Right lung (tissue), 5 donors: ENCODE measurements around the gene C1orf122. TPM values are rescaled to one million over a fixed set of nuclear protein-coding genes. Genes with fewer than 3 reads are reported as not detected.
A peak's percentile ranks its signal among the peaks of the same experiment; 100 is the strongest.

Experiments used
- DNase-seq, 2 donors: peaks; one replicate each; pipeline ENCODE4 v3.0.0-alpha.2; 2013
- polyA plus RNA-seq, 5 donors: library from polyadenylated mRNA; unstranded; fragments of 120-200 nt; gene quantifications; one replicate each; pipeline versions ENCODE4 v1.2.1 to v1.2.3, GENCODE V29; 2013; ENCODE audit warnings: inconsistent platforms in 1 of 5, low replicate concordance in 1 of 5; ENCODE audit not compliant: insufficient read length in 5 of 5, insufficient read depth in 1 of 5

Gene C1orf122
- polyA plus RNA-seq, 5 donors: 15.3 to 52.3 (median 25.1) TPM

DNA sequence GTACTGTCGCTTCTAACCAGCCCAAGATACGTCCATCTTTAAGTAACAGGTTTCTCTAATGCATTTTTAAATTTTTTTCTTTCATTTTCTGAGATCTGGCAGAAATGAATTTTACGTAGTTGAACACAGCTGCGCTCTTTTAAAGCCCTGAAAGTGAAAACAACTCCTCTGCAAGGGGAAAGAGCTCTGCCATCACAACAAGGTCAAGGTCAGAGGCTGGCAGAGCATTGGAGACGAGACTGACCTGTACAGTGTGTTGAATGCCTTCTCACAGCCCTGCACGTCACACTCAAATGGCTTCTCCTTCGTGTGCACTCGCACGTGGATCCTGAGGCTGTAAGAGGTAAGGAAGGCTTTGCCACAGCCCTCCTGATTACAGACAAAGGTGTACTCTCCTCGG is 32.1 kb downstream of the C1orf122 start:
- no peak for DNase-seq

DNA sequence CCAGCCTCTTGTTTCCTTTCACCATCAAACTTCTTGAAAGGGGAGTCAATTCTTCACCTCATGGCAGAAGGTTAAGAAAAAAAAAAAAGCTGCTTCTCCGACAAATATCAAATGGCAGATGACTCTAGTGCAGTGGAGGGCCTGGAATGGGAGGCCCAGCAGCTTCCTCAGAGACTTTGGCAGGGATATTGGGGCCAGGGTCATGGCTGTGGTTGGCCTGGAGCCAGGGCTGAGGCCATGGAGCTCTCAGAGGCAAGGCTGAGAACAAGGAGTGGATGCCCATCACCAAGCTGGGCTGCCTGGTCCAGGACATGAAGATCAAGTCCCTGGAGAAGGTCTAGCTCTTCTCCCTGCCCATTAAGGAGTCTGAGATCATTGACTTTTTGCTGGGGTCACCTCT is 33.1 kb downstream of the C1orf122 start:
- DNase-seq: no peak

DNA sequence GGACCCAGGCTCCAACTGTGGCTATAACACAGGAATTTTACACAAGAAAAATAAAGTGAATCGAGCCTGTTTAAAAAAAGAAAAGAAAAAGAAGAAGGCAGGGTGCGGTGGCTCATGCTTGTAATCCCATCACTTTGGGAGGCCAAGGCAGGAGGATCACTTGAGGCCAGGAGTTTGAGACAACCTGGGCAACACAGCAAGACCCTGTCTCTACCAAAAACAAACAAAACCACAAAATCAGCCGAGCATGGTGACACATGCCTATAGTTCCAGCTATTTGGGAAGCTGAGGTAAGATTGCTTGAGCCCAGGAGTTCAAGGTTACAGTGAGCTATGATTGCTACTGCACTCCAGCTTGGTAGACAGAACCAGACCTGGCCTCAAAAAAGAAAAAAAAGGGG is 34.1 kb downstream of the C1orf122 start:
- DNase-seq: no peak

DNA sequence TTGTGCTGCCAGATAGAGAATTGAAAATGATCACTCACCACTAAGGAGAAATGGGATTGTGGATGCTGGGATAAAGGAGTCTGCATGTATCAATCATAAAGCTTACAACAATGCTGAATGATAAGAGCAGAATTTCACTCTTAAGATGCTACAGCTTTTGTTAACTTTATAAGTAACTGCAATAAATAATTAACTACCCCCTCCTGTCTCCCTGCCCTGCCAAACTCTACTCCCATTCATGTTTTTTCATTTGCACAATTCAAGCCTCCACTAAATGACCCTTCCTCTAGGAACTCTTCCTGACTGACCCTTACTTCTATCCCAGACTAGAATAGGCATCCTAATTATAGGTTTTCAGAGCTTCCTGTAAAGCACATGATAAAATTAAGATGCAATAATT is 36.9 kb downstream of the C1orf122 start:
- DNase-seq: no peak

DNA sequence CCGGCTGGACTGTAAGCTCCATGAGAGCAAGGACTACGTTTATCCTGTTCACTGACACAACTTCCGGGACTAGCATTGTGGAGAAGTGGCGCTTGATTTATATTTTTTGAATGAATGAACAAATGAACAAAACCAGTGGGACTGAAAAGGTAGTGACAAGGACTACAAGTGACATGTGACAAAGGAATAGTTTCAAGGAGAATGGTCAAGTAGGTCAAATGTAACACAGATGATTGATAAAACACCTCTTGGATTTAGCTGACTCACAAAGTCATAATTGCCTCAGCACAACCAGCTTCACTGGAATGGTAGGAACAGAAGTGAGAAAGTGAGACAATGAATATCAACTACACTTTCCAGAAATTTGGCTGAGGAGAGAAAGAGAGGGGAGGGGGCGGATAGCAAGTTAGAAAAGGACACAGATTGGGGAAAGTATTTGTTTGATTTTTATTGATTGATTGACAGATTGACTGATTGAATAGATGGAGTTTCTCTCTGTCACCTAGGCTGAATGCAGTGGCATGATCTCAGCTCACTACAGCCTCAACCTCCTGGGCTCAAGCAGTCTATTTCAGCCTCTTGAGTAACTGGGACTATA is 37.6 kb downstream of the C1orf122 start:
- DNase-seq: no peak

DNA sequence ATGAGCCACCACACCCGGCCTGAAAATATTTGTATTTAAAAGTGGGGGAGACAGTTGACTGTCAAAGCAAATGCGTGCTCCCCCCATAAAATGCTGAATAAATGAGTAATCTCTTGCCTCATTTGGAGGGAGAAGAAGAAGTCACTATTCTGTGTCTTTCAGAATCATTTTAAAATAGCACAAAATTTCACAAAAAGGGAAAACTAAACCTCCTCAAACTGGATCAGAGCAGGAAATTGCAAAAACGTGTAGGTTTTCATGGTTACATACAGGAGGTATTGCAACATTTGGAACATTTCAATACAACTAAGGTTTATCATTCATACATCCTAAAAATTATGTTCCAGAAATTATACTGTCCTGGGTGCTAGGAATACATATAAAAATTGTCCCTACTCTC is 38.2 kb downstream of the C1orf122 start:
- no peak for DNase-seq

DNA sequence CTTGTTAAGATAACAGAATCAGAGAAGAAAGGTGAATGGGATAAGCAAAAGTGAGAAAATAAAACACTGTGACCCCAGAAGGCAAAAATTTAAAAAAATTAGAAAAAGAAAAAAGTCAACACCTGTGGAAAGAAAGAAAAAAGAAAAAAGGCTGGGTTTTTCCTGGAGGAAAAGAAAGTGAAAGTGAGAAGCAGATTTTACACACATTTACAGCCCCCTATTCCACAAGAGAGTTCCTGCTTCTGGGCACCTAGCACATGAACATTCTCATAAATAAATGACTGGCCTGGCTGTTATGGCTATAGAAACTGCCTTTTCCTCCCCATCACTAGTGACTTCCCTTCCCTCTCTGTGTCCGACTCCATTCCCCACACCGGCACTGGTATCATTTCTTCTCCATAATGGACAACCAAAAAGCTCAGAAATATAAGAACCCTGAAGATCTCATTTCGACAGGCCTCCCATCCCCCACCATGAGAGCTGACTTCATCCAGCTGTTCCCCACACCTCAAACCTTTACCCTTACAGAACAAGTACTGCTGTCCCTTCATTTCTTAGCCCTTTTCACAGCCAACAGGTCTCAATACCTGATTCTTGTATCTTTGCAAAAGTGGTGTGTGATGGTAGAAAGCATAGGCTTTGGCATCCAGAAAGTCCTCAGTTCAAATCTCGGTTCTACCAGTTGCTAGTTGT is 39.2 kb downstream of the C1orf122 start:
- no peak for DNase-seq

DNA sequence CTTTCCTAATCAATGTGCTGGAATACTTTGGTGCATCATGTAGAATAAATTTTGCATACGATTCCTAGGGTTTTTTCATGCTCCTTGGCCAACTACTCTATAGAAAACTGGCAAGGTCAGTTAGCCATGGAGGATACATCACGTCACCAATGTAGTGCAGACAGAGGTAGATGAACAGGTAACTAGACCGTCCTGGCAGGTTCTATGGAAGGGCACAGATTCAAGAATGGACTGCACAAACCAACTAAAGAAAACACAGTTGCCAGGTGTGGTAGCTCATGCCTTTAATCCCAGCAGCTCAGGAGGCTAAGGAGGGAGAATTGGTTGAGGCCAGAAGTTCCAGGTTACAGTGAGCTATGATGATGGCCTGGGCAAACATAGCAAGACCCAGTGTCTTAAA is 41.9 kb downstream of the C1orf122 start:
- DNase-seq: no peak

DNA sequence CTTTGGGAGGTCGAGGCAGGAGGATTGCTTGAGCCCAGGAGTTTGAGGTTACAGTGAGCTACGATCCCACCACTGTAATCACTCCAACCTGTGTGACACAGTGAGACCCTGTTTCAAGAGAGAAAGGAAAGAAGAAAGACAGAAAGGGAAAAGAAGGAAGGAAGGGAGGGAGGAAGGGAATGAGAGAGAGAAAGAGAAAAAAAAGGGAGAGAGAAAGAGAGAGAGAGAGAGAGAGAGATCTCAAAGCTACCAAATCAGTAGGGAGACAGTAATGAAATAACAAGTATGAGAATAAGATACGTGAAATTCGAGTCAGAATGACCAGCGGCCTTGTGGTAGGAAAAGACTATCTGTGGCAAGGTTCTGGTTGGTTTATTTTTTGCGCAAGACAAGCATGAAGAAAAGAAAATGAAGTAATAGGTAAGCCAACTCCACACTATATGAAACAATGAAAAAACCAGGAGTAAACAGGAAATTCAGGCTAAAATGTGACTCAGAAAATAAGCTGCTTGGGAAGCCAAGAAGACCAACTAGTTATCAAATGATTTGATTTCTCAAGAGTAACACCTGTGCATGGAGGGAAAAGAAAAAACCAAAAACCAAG is 42.9 kb downstream of the C1orf122 start:
- peak in 1 of 2 donors; percentile 1 for DNase-seq

DNA sequence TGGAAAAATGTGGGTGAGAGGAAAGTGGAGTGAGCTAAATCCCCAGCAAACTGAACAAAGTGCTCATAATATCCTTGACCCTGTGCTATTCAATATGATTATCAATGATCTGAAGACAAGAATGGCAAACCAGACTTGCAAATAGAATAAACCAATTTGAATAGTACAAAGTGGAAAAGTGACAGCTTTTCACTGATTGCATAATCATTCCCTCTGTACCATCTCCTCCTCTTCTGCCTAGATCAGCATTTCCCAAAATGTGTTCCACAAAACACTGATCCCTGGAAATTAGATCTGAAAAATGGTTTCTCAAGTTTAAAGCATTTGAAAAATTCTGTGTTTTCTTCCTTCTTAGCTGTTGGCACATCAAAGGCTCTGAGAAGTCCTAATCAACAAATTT is 43.7 kb downstream of the C1orf122 start:
- DNase-seq: peak in 1 of 2 donors; percentile 16

DNA sequence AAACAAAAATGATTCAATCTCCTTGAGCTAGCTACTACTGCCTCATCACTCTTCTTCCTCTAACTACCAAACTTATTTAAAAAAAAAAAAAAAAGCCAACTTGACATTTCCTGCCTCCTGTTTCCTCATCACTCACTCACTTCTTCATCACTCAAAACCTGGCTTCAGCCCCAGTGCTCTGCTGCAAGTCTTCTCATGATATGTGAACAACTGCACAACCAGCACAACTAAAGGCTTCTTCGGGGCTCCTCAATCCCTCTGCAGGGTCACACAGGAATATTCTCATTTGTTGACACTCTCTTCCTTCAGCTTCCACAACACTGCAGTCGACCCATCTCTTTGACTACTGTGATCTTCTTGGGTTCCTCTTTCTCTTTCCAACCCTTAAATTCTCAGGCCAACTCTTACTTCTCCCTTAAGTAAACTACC is 44.2 kb downstream of the C1orf122 start:
- DNase-seq: peak in 1 of 2 donors; percentile 6

DNA sequence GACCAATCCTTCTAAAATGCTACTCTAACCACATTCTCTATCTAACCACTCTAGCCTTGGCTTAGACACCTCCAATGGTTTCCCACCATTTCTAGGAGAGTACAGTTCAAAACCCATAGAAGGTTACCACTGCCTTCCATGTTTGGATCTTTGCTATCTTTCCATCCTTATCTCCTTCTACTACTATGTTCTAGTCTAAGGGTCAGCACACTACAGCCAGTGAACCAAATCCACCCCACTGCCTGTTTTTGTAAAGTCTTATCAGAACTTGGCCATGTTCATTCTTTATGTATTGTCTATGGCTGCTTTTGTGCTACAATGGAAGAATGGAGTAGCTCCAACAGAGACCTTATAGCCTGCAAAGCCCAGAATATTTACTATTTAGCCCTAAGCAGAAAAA is 45.6 kb downstream of the C1orf122 start:
- DNase-seq: no peak

DNA sequence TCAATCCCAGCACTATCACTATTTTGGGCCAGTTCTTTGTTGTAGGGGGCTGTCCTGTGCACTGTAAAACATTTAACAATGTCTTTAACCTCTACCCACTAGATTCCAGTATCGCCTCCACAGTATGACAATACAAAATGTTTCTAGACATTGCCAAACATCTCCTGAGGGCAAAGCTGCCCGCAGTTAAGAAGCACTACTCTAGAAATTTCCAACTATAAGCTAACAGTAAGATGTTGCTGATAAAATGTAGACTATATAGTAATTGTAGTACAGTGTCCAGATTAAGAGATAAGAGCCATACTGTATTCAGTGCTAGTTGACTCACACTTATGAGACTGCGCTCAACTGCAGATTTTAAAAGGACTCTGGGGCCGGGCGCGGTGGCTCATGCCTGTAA is 46.8 kb downstream of the C1orf122 start:
- no peak for DNase-seq

Other genes with a start within 250 kb of the C1orf122 start
- 10 to 100 TPM; 61.7 to 66.2 (median 63.3) TPM for gene GNL2, start 211.9 kb upstream of the C1orf122 start, polyA plus RNA-seq
- gene RSPO1, start 172.9 kb upstream of the C1orf122 start, polyA plus RNA-seq: 1 to 10 TPM; 1.4 to 2.2 (median 1.5) TPM
- 10 to 100 TPM; 13.0 to 29.2 (median 16.2) TPM for gene CDCA8, start 115.3 kb upstream of the C1orf122 start, polyA plus RNA-seq
- under 1 TPM; 0.14 to 0.30 (median 0.27) TPM for gene EPHA10, start 42.7 kb upstream of the C1orf122 start, polyA plus RNA-seq
- gene MANEAL, start 13.9 kb upstream of the C1orf122 start, polyA plus RNA-seq: 1 to 10 TPM; 3.7 to 5.5 (median 4.4) TPM
- 10 to 100 TPM in 4 of 5 donors, 1 to 10 TPM in 1; 8.9 to 13.1 (median 11.2) TPM for gene YRDC, start 418 bp downstream of the C1orf122 start, polyA plus RNA-seq
- 1 to 10 TPM; 7.7 to 9.6 (median 8.8) TPM for gene MTF1, start 51.8 kb downstream of the C1orf122 start, polyA plus RNA-seq
- gene INPP5B, start 139.3 kb downstream of the C1orf122 start, polyA plus RNA-seq: 10 to 100 TPM; 25.7 to 36.0 (median 27.9) TPM
- 100 to 1,000 TPM in 2 of 5 donors, 10 to 100 TPM in 3; 75.3 to 112 (median 96.0) TPM for gene SF3A3, start 182.2 kb downstream of the C1orf122 start, polyA plus RNA-seq
- gene FHL3, start 197.7 kb downstream of the C1orf122 start, polyA plus RNA-seq: 10 to 100 TPM; 11.5 to 25.2 (median 16.3) TPM
- 10 to 100 TPM; 38.4 to 56.8 (median 42.9) TPM for gene UTP11, start 204.9 kb downstream of the C1orf122 start, polyA plus RNA-seq
- gene POU3F1, start 239.0 kb downstream of the C1orf122 start, polyA plus RNA-seq: under 1 TPM in 3 of 5 donors, not detected in 2; 0.12 to 0.29 (median 0.16) TPM